Stimulated activated CD4-positive, alpha-beta T cell treated with anti-CD3 and anti-CD28 coated beads, Interleukin-1b, Interleukin-23, amount 100 ng/mL, for 4 hours (primary cell): Measurements from ENCODE around the gene ATXN3L.

ENCODE experiments used
- DNase-seq, 2 donors: peaks; one replicate each; pipeline ENCODE4 v3.0.0-alpha.2; 2020; ENCODE audit warnings: low read depth in 2 of 2

The ATXN3L gene

GRCh38 chrX:13268874-13269273 lies 51.0 kb downstream of the ATXN3L start:
- DNase-seq, result no peak
